GM18517 (cell line): ENCODE measurements around the gene FOXD4L1.
"Not testable (repeated sequence)": the region's sequence is repeated elsewhere in the genome, so short reads cannot be mapped to it uniquely, and the experiment has no call there.

Source experiments
- ATAC-seq: cut with Tn5 transposase; IDR thresholded peaks from one replicate; pipeline ENCODE4 v1.9.1; 2021; ENCODE audit warnings: mild to moderate bottlenecking, moderate library complexity; ENCODE audit not compliant: unreplicated experiment

The FOXD4L1 gene

DNA sequence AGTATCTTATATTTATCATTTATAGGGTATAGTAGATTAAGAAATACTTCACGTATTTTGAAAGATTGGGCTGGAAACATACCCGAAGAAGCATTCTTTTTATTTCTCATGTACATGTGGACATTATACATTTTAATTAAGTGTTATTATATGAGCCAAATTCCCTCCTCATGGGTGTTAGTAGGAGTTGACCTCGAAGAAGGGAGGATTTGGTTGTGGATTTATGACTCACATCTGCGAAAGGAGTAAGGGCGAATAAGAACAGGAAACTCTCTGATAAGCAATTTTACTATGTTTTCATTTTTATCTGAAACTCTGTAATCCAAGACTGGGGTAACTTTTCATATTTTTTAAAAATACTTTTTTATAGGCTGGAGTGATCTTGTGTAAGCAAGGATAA is 23.0 kb downstream of the FOXD4L1 start:
- not testable (repeated sequence) for ATAC-seq

DNA sequence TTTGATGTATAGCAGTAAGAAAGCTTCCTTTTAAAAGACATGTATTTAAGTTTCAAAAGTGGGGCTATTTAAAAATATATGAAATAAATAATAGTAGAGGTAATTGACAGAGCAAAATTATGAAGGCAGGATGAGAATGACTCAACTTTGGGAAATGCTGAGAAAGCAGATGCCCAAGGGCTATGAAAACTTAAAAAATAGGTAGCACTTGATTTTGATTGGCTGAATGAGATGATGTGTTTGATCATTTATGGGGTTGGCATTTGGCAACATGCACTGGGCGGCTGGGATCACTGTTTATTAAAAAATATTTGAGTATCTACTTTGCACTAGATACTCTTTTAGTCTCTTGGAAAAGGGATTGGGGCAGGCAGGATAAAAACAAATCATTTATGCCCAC is 26.5 kb downstream of the FOXD4L1 start:
- ATAC-seq: not testable (repeated sequence)

DNA sequence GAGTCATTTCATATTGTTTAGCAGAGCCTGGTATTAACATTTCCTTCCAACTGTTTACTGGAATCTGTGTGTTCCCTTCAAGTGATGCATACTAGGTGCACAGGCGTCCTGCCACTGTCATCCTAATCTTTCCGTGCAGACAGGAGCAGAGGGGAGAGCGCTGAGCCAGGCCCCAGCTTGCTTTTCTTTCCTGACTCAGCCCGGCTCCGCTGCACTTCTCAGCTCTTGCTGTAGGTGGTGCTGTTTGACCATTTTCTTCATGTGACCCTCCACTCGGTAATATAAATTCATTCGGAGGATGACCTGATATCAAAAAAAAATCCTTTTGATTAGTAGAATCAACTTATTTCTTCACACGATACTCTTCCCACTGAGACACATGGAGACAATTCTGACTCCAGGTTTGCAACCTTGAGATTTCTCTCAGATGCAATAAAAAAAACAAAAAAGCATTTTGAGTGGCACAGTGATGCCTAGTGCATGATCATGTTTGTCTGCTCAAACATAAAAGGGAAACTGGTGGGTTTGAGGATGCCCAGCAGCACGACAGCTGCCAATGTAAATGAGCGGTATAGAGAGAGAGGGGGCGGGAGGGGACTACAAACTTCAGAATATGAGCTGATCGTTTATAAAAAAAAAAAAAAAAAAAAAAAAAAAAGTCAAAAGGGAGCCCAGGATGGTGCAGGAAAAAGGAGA is 29.0 kb downstream of the FOXD4L1 start:
- ATAC-seq: peak; percentile 85

- not testable (repeated sequence) for ATAC-seq
Measured at GRCh38 chr2:113528126-113528525, 29.7 kb downstream of the FOXD4L1 start.

GRCh38 chr2:113528904-113529303 is 30.4 kb downstream of the FOXD4L1 start:
- not testable (repeated sequence) for ATAC-seq

DNA sequence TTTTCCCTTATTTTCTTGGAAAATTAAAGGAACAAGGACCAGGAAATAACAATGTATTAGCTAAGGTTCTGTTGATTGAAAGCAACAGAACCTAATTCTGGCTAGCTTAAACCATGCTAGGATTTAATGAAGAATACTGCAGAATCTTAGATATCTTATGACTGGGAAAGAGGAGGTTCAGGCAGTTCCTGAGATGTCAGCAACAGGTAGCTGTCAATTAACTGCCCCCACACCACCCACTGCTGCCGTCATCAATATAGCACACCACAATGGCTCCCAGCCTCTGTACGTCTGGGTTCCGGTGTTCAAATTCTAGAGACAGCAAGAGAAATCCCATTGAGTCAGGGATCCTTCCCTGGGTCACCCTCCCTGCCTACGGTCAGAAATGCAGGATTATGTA is 34.5 kb downstream of the FOXD4L1 start:
- ATAC-seq: not testable (repeated sequence)

- not testable (repeated sequence) for ATAC-seq
Measured at GRCh38 chr2:113536573-113536972, 38.1 kb downstream of the FOXD4L1 start.

- ATAC-seq: not testable (repeated sequence)
Measured at GRCh38 chr2:113540834-113541203, 42.4 kb downstream of the FOXD4L1 start.

DNA sequence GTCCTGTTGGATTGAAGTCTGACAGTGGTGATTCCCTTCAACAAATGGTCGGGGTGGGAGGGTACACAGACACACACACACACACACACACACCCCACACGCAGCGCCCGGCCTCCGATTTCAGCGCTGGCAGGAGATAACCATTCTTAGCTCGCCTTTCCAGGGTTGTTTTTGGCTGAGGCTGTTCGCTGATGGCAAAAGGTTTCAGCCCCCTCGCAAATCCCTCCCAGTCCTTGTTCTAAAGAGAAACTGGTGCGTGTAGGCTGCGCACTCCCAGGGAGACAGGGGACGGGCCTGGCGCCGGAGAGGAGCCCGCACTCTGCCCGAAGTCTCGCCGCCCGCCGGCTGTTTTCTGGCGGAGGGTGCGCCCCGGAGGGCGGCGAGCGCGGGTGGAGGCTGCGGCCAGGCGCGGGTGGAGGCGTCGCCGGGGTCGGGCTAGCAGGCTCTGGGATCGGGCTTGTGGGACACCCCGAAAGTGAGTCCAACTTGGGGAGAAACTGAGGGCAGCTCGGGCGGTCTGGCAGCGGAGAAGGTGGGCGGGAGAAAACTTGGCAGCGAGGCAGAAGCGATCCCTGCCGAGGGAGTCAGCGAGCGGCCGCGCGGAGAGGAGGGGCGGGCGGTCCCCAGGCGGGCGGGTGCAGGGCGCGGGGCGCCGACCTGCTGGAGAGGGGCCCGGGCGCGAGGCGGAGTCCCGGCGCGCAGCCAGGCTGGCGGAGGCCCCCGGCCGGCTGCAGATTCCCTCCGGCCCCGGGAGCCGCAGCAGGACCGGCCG is 42.9 kb downstream of the FOXD4L1 start:
- ATAC-seq: not testable (repeated sequence)

GRCh38 chr2:113541976-113542485 is 43.6 kb downstream of the FOXD4L1 start:
- not testable (repeated sequence) for ATAC-seq

DNA sequence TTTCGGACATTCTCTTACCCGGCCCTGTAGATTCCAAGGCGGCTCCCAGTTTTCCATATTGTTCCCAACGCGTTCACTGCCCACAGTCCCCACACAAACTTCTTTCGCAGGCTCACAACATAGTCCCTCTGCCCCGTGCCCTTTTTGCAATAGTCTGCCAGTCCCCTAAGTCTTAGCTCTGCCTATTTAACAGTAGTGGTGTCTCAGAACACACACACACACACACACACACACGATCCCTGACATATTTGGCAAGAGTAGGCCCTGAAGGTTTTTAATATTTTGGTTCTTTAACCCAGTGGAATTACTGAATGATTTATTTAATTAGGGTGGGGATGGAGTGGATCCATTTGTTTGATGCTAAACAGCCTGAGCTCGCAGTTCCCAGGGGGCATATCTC is 44.1 kb downstream of the FOXD4L1 start:
- not testable (repeated sequence) for ATAC-seq
